NT2/D1 (cell line): ENCODE results near the gene KCNA3.

Experiments used
- DNase-seq: peaks from one replicate; pipeline ENCODE4 v3.0.0-alpha.2; 2011; ENCODE audit warnings: low read depth, low spot score
- H3K27me3 ChIP-seq: 2 replicates; pipeline ENCODE4 v1.6.0; 2011; ENCODE audit warnings: mild to moderate bottlenecking; ENCODE audit not compliant: insufficient read length, insufficient read depth
- H3K36me3 ChIP-seq: 2 replicates; pipeline ENCODE4 v1.6.1; 2011; ENCODE audit warnings: mild to moderate bottlenecking, low read length, mixed read lengths; ENCODE audit not compliant: insufficient read depth, insufficient read length
- H3K4me1 ChIP-seq: 2 replicates; pipeline ENCODE4 v1.5.1; 2011; ENCODE audit not compliant: insufficient read depth, insufficient read length
- H3K4me3 ChIP-seq: 2 replicates; pipeline ENCODE4 v1.5.1; 2011; ENCODE audit warnings: low read depth; ENCODE audit not compliant: insufficient read length
- H3K9ac ChIP-seq: 2 replicates; pipeline ENCODE4 v1.6.0; 2011; ENCODE audit warnings: low read depth; ENCODE audit not compliant: insufficient read length
- H3K9me3 ChIP-seq: 2 replicates; pipeline ENCODE4 v1.5.1; 2011; ENCODE audit warnings: mild to moderate bottlenecking, low read length; ENCODE audit not compliant: insufficient read depth
- SUZ12 ChIP-seq: IDR thresholded peaks from 2 replicates; pipeline ENCODE4 v1.6.1; 2011; ENCODE audit not compliant: insufficient read length, insufficient read depth; ENCODE audit errors: extremely low read depth
- YY1 ChIP-seq: IDR thresholded peaks from 2 replicates; pipeline ENCODE4 v1.6.1; 2011; ENCODE audit not compliant: insufficient read length, insufficient read depth
- ZNF274 ChIP-seq: IDR thresholded peaks from 2 replicates; pipeline ENCODE4 v1.6.1; 2011; ENCODE audit warnings: mild to moderate bottlenecking, low read depth, low read length

The KCNA3 gene

DNA sequence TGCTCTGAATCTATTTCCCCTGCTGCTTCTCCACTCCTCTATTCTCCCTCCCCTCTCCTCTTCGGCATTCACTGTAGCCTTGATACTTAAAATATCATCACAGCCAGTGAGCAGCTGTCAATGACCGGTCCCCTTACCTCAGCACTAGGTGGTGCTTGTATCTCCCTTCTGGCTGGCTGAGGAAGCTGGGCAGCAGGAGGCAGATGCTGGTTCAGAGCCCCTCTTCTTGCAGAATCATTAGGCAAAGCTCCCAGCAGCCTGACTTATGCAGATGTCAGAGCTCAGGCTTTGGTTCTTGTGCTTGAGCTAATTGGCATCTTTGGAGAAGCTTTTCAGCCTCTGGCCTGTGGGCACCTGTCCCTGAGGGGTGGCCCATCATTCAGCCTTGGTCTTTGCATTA lies 36.7 kb downstream of the KCNA3 start:
- H3K4me1 ChIP-seq = peaks cover 7% of the 10 kb centered on the region
- DNase-seq = no peak
- H3K9me3 ChIP-seq = no peaks in the 10 kb centered on the region
- no peaks in the 10 kb centered on the region for H3K36me3 ChIP-seq
- no peak overlapping the region for H3K9ac ChIP-seq
- H3K27me3 ChIP-seq = no peaks in the 10 kb centered on the region
- TF ChIP-seq YY1 (no peak), SUZ12 (no peak), ZNF274 (no peak)
- no peak overlapping the region for H3K4me3 ChIP-seq

DNA sequence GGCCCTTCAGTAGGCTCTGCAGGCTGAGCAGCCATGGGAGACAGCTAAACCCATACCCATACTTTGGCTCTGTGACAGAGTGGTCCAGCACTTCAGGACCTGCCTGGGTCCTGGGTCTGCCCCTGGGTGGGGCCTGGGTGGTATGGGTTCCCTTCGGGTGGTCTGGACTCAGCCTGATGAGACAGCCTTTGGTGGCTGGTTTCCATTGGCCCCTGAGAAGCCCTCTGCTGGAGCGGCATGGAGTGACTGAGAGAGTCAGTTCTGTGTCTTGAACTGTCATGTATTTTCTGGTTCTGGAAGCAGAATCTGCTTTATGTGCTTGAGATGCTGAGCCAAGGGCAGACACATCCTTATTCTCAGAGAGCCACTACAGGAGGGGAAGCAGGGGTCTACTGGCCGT lies 37.3 kb downstream of the KCNA3 start:
- H3K36me3 ChIP-seq = no peaks in the 10 kb centered on the region
- no peaks in the 10 kb centered on the region for H3K9me3 ChIP-seq
- DNase-seq = no peak
- H3K27me3 ChIP-seq = no peaks in the 10 kb centered on the region
- no peak overlapping the region for H3K4me3 ChIP-seq
- H3K4me1 ChIP-seq = peaks cover 7% of the 10 kb centered on the region
- no peak overlapping the region for H3K9ac ChIP-seq
- TF ChIP-seq ZNF274 = no peak
- TF ChIP-seq YY1 = no peak
- no peak for TF ChIP-seq SUZ12

DNA sequence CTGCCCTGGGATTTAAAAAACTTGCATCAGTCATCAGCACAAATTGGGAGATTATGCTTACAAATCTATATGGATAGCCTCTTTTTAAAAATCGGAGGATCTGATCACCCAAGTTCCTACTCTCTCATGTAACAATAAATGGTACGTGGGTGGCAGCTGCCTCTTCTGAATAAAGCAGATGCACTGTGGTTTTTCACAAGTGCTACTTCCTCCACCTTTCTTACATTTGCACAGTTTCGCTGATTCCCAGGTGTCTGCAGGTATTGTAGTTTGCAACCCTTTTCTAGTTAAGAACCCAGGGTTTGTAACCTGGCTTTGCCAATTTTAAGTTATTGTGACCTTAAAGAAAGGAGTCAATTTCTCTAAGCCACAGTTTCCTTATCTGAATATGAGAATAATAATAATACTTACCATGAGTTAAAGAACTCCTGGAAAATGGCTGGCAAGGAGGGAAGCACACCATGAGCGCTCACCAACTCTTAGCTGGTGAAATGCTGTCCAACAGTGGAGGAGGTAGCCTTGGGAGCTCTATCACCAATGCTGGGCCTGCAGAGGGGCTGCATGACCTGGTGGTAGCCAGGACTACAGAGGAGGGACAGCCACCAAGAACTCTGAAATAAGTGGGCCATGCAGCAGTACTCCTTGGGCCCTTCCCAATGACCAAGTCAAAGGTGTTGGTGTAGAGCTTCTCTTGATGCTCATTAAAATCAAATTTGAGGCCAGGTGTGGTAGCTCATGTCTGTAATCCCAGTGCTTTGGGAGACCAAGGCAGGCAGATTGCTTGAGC lies 38.4 kb downstream of the KCNA3 start:
- Histone ChIP-seq H3K4me3 (no peak overlapping the region), H3K36me3 (no peaks in the 10 kb centered on the region), H3K4me1 (peaks cover 7% of the 10 kb centered on the region), H3K9ac (no peak overlapping the region), H3K9me3 (no peaks in the 10 kb centered on the region), H3K27me3 (no peaks in the 10 kb centered on the region)
- DNase-seq = no peak
- TF ChIP-seq YY1 (no peak), SUZ12 (no peak), ZNF274 (no peak)

DNA sequence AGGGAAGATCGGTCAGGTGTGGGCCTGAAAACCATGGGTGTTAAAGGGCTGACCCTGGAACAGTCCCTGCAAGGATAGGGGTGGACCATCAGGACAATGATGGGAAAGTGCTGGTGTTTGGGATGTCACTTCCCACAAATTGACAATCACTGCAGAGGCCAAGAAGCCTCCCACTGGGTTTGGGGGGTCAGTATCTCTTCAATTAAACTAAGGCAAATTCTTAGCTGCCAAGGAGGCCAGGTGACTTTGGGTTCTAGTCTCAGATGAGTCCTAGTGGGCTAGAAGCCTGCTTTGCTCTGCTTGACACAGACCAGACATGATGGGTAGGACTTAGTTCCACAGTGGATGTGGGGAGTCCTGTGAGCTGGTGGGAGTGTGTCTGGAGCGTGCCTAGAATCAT lies 39.3 kb downstream of the KCNA3 start:
- Histone ChIP-seq H3K9me3 (no peaks in the 10 kb centered on the region), H3K36me3 (no peaks in the 10 kb centered on the region), H3K4me3 (no peak overlapping the region), H3K4me1 (peaks cover 7% of the 10 kb centered on the region), H3K27me3 (no peaks in the 10 kb centered on the region), H3K9ac (no peak overlapping the region)
- no peak for TF ChIP-seq SUZ12
- DNase-seq = no peak

DNA sequence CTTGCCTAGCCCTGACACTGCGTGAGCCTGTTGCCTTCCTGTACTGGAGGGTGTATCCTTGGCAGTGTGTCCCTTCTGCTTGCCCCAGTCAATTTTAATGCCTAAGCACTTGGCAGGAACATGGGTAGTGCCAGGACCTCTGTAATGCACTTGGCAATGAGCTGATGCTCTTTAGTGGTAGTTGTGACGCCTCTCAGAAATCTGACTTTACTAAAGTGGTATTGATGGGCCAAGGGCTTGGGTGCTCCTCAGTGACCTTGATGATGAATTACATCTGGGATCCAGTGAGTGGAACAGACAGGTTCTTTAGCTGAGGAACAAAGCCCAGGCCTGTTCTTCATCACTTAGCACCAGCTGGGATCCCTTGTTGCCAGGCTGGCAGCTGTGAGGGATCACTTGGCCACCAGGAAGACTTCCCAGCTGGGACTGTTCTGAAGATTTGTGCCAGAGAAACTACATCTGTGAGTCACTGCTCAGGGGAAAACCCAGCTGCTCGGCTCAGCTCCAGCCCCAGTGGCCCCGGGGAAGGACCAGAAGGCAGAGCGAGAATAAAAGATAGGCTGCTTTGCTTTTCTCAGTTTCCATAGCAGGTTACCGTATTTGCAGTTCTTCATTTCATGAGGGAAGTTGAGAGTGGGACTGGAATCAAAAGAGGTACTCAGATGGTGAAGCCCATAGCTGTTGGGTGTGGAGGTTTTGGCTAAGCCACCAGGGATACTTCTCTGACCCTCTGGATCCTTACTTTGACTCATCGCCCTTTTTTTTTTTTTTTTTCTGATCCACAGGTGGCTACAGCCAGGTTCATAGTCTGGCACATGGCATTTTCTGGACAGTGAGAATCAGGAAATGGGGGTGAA lies 40.1 kb downstream of the KCNA3 start:
- H3K4me1 ChIP-seq = peaks cover 7% of the 10 kb centered on the region
- no peaks in the 10 kb centered on the region for H3K27me3 ChIP-seq
- no peak overlapping the region for H3K4me3 ChIP-seq
- no peak overlapping the region for H3K9ac ChIP-seq
- H3K9me3 ChIP-seq = no peaks in the 10 kb centered on the region
- DNase-seq = no peak
- H3K36me3 ChIP-seq = no peaks in the 10 kb centered on the region
- TF ChIP-seq SUZ12 = no peak
- TF ChIP-seq ZNF274 = no peak
- TF ChIP-seq YY1 = no peak

DNA sequence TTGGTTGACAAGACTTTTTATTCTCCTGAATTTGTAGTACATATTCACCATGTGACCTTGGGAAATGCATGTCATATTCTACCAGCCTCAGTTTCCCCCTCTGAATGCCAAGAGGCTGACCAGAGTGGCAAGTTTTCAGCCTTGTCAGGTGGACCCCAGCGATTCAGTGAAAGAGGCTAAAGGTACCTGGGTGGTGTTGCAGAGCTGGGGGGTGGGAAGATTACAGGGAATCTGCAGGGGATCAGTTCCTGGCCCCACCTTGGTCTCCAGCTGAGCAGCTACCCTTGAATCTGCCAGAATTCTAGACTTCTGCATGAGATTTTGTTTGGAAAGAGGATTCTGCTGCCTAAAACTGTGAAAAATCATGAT lies 40.7 kb downstream of the KCNA3 start:
- TF ChIP-seq SUZ12 (no peak), YY1 (no peak), ZNF274 (no peak)
- Histone ChIP-seq H3K9ac (no peak overlapping the region), H3K36me3 (no peaks in the 10 kb centered on the region), H3K4me3 (no peak overlapping the region), H3K27me3 (no peaks in the 10 kb centered on the region), H3K4me1 (peaks cover 7% of the 10 kb centered on the region), H3K9me3 (no peaks in the 10 kb centered on the region)
- DNase-seq = no peak

DNA sequence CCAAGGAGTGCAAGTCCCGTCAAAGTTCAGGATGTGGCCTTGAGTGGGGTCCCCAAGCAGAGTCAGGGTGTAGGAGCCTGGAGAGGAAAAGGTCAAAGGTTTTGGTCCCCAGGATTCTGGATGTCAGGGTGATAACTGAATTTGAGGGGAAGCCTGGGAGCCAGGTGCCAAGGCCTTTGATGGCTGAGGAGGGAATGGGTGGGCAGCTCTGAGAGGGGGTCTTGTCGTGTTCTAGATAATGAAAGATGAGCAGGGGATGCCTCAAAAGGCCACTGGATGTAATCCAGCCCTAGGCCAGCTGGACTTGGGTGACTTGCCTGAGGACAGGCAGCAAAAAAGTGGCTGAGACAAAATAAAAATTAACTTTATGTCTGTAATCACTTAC lies 41.1 kb downstream of the KCNA3 start:
- Histone ChIP-seq H3K9me3 (no peaks in the 10 kb centered on the region), H3K4me1 (peaks cover 7% of the 10 kb centered on the region), H3K27me3 (no peaks in the 10 kb centered on the region), H3K4me3 (no peak overlapping the region), H3K36me3 (no peaks in the 10 kb centered on the region), H3K9ac (no peak overlapping the region)
- TF ChIP-seq ZNF274 = no peak
- DNase-seq = no peak
